T1000 (cell line): Measurements from ENCODE around the gene PLPP7.

ENCODE experiments used
- DNase-seq: peaks from one replicate; lab custom pipeline; 2025; ENCODE audit warnings: mixed read lengths; lab: John Stamatoyannopoulos, UW

PLPP7 gene

GRCh38 chr9:131281119-131281965, 8.2 kb upstream of the PLPP7 start:
- no peak for DNase-seq

GRCh38 chr9:131282175-131282574, 7.3 kb upstream of the PLPP7 start:
- DNase-seq = no peak

- DNase-seq = no peak
These were observed 6.7 kb upstream of the PLPP7 start for GRCh38 chr9:131282688-131283422.

- DNase-seq = no peak
These were observed 4.7 kb upstream of the PLPP7 start for GRCh38 chr9:131284856-131285255.

GRCh38 chr9:131287359-131287758, 2.2 kb upstream of the PLPP7 start:
- DNase-seq = no peak

- no peak for DNase-seq
These were observed 1.3 kb upstream of the PLPP7 start for GRCh38 chr9:131288217-131288616.

GRCh38 chr9:131290036-131290766, 678 bp downstream of the PLPP7 start:
- DNase-seq = no peak

GRCh38 chr9:131290767-131291370, 1.3 kb downstream of the PLPP7 start:
- no peak for DNase-seq

- DNase-seq = no peak
These were observed 2.3 kb downstream of the PLPP7 start for GRCh38 chr9:131291795-131292315.

- DNase-seq = no peak
These were observed 3.4 kb downstream of the PLPP7 start for GRCh38 chr9:131292937-131293336.

- no peak for DNase-seq
These were observed 6.9 kb downstream of the PLPP7 start for GRCh38 chr9:131296460-131296859.

GRCh38 chr9:131296906-131297500, 7.5 kb downstream of the PLPP7 start:
- DNase-seq = no peak

GRCh38 chr9:131297903-131298302, 8.4 kb downstream of the PLPP7 start:
- DNase-seq = no peak

- no peak for DNase-seq
These were observed 8.8 kb downstream of the PLPP7 start for GRCh38 chr9:131298341-131298740.

GRCh38 chr9:131298816-131299215, 9.3 kb downstream of the PLPP7 start:
- no peak for DNase-seq

- DNase-seq = no peak
These were observed 9.9 kb downstream of the PLPP7 start for GRCh38 chr9:131299346-131299960.

- DNase-seq = no peak
These were observed 10.4 kb downstream of the PLPP7 start for GRCh38 chr9:131299961-131300347.

- DNase-seq = no peak
These were observed 10.9 kb downstream of the PLPP7 start for GRCh38 chr9:131300444-131300843.

- no peak for DNase-seq
These were observed 12.9 kb downstream of the PLPP7 start for GRCh38 chr9:131302244-131303075.
